ENCODE results near the gene FYB2.

The FYB2 gene

DNA sequence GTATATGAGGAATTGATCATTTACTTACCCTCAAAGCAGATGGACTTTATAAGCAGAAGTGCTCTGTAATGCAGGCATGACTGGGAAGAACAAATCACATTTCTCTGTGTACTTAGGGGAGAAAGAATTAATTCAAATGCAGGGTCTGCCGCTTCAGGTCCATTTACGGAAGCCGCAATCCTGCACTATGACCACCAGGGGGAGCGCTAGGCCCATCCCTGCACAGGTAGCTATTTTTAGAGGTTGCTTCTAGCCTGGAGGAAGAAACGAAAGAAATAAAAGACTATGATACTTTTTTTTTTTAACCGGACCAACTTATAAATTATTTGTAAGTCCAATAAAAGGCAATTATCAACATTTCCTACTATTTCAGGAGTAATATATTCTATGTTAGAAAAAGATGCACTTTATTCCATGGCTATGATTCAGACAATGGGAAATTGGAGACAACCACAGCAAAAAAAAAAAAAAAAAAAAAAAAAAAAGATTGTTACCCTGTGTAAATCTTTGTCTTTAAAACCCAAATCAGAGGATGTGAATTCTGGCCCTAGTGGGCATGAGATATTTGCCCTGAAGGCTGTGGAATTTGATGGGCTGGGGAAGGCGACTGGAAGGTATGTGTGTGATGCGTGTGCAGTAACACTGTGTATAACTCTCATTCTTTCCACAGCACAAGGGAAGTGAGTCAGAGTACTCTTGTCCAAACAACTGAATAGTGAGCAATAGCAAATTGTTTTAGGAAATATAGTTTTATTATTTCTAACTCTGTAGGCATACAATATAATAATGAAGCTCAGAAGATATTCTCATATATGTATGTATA, 12.9 kb upstream of the FYB2 start:
- Mint-ChIP-seq H3K4me3 (no peak overlapping the region), H3K27me3 (ENCODE audit: low read depth) (peaks cover 24% of the 10 kb centered on the region), H3K27ac (no peak overlapping the region), H3K36me3 (ENCODE audit: low read depth) (no peaks in the 10 kb centered on the region), H3K9me3 (no peaks in the 10 kb centered on the region), H3K4me1 (no peaks in the 10 kb centered on the region)
- TF ChIP-seq CTCF (IDR thresholded peaks at IDR 0.05; ENCODE audit: unreplicated experiment in 3 of 3), result peak; percentile 96 to 97 (median 97)

GRCh38 chr1:56830052-56830451, 10.8 kb upstream of the FYB2 start:
- TF ChIP-seq CTCF (IDR thresholded peaks at IDR 0.05; ENCODE audit: unreplicated experiment in 3 of 3), result no peak
- Mint-ChIP-seq H3K27ac (no peak overlapping the region), H3K4me1 (no peaks in the 10 kb centered on the region), H3K27me3 (ENCODE audit: low read depth) (peaks cover 16% of the 10 kb centered on the region), H3K36me3 (ENCODE audit: low read depth) (no peaks in the 10 kb centered on the region), H3K9me3 (no peaks in the 10 kb centered on the region), H3K4me3 (no peak overlapping the region)

GRCh38 chr1:56827711-56828110, 8.5 kb upstream of the FYB2 start:
- H3K4me3 Mint-ChIP-seq, result no peak overlapping the region

DNA sequence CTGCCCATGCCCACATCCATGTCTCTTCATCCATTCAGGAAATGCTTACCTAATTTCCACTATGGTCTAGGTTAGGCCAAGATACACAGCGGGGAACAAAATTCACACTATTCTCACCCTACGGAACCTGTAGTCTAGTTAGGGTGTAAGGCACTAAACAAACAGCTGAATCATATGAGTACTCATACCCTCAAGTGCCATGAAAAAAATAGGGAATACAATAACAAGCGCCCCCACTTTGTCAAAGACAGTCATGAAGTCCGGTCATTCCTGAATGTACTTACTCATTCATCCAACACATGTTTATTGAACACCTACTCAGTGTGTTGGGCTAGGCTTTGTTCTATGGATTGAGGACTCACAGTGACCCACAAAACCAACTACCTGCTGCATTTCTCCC, 6.2 kb upstream of the FYB2 start:
- H3K27me3 Mint-ChIP-seq (ENCODE audit: low read depth), result peaks cover 20% of the 10 kb centered on the region
- TF ChIP-seq CTCF (IDR thresholded peaks at IDR 0.05; ENCODE audit: unreplicated experiment in 3 of 3), result no peak
- no peaks in the 10 kb centered on the region for H3K9me3 Mint-ChIP-seq
- no peak overlapping the region for H3K4me3 Mint-ChIP-seq
- H3K27ac Mint-ChIP-seq, result no peak overlapping the region
- no peaks in the 10 kb centered on the region for H3K4me1 Mint-ChIP-seq
- H3K36me3 Mint-ChIP-seq (ENCODE audit: low read depth), result no peaks in the 10 kb centered on the region

More at GRCh38 chr1:56827711-56828110, 8.5 kb upstream of the FYB2 start:
- no peaks in the 10 kb centered on the region for H3K4me1 Mint-ChIP-seq
- no peaks in the 10 kb centered on the region for H3K36me3 Mint-ChIP-seq (ENCODE audit: low read depth)
- H3K27me3 Mint-ChIP-seq (ENCODE audit: low read depth), result peaks cover 24% of the 10 kb centered on the region
- H3K27ac Mint-ChIP-seq, result no peak overlapping the region
- TF ChIP-seq CTCF (IDR thresholded peaks at IDR 0.05; ENCODE audit: unreplicated experiment in 3 of 3), result no peak
- no peaks in the 10 kb centered on the region for H3K9me3 Mint-ChIP-seq

DNA sequence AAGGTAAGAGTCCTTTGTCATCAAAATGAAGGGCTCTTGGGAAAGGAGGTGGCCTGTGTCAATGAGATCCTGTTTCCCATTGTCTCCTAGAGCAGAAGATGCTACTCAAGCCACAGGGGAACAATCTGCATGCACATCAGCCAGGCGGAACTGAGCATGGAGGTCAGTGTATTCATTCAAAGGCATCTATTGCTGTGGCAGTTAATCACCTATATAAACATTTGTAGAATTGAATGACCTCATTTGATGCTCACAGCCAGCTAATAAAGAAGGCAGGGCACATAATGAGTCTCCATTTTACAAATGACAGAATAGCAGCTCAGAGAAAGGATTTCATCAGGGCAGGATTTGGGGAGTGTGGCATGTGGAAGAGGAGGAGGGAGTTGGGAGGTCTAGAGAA, 5.7 kb upstream of the FYB2 start:
- Mint-ChIP-seq H3K36me3 (ENCODE audit: low read depth) (no peaks in the 10 kb centered on the region), H3K9me3 (no peaks in the 10 kb centered on the region), H3K4me3 (no peak overlapping the region), H3K27ac (no peak overlapping the region), H3K27me3 (ENCODE audit: low read depth) (peaks cover 20% of the 10 kb centered on the region), H3K4me1 (no peaks in the 10 kb centered on the region)
- TF ChIP-seq CTCF (IDR thresholded peaks at IDR 0.05; ENCODE audit: unreplicated experiment in 3 of 3), result no peak

DNA sequence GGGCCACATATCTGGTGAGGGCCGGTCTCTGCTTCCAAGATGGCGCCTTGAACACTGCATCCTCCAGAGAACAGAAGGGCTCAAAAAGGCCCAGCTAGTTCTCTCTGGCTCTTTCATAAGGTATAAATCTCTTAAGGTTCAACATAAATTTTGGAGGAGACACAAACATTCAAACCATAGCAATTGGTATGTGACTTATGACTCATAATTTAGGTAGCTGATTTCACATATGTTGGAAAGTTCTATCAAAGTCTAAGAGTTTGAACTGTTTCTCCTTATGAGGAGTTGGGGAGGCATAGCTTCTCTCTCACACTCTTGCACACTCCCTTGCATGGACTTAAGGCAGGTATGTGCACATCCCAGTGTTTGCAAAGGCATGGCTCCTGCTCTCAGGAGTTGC, 5.1 kb upstream of the FYB2 start:
- no peak overlapping the region for H3K4me3 Mint-ChIP-seq
- no peaks in the 10 kb centered on the region for H3K36me3 Mint-ChIP-seq (ENCODE audit: low read depth)
- no peak overlapping the region for H3K27ac Mint-ChIP-seq
- no peaks in the 10 kb centered on the region for H3K9me3 Mint-ChIP-seq
- H3K27me3 Mint-ChIP-seq (ENCODE audit: low read depth), result peaks cover 20% of the 10 kb centered on the region
- no peak for TF ChIP-seq CTCF (IDR thresholded peaks at IDR 0.05; ENCODE audit: unreplicated experiment in 3 of 3)
- H3K4me1 Mint-ChIP-seq, result no peaks in the 10 kb centered on the region
